Thyroid gland (tissue), 4 donors: ENCODE measurements around the gene BBLN. TPM values are rescaled to one million over a fixed set of nuclear protein-coding genes. Genes with fewer than 3 reads are reported as not detected.

Experiments
- DNase-seq, 2 donors: peaks; one replicate each; pipeline ENCODE4 v3.0.0-alpha.2; 2019
- H3K27ac ChIP-seq, 3 donors: fragments of 200-600 bp; sonication (generic); 1 replicate in 2 of 3; 2 replicates in 1 of 3; pipeline ENCODE4 v1.5.1; 2016 to 2019; ENCODE audit warnings: mild to moderate bottlenecking in 1 of 3, moderate library complexity in 1 of 3
- H3K27me3 ChIP-seq: fragments of 200-600 bp; sonication (generic); one replicate; pipeline ENCODE4 v1.5.1; 2019
- H3K36me3 ChIP-seq, 2 donors: fragments of 200-600 bp; sonication (generic); one replicate each; pipeline ENCODE4 v1.5.1; 2016 to 2019
- H3K4me1 ChIP-seq, 2 donors: fragments of 200-600 bp; sonication (generic); one replicate each; pipeline ENCODE4 v1.5.1; 2017 to 2019
- H3K4me3 ChIP-seq, 3 donors: fragments of 200-600 bp; sonication (generic); replicated peaks in 1 of 3; 1 replicate in 2 of 3; 2 replicates in 1 of 3; pipeline ENCODE4 v1.5.1; 2016; ENCODE audit warnings: mild to moderate bottlenecking in 1 of 3
- H3K9me3 ChIP-seq: fragments of 200-600 bp; sonication (generic); one replicate; pipeline ENCODE4 v1.5.1; 2017
- CTCF ChIP-seq, 6 experiments: fragments of 200-600 bp in 3 of 6; fragments of 450-650 bp in 3 of 6; sonication (generic) in 3 of 6; IDR thresholded peaks; one replicate each; pipeline ENCODE4 v1.5.1; 2016 to 2019; ENCODE audit warnings: antibody characterized with exemption in 6 of 6, mild to moderate bottlenecking in 2 of 6, inconsistent platforms in 1 of 6, moderate library complexity in 1 of 6
- POLR2A ChIP-seq, 2 donors: fragments of 450-650 bp; IDR thresholded peaks; one replicate each; pipeline ENCODE4 v1.6.1; 2017; ENCODE audit warnings: antibody characterized with exemption in 2 of 2, mild to moderate bottlenecking in 2 of 2, moderate library complexity in 1 of 2
- WGBS, 2 donors: methylation state at CpG; one replicate each; pipeline ENCODE4 v1.1.5; 2017; 5-methylcytosine and 5-hydroxymethylcytosine counted together
- intact Hi-C: fragments of 100-400 bp; cut with DNase I; formaldehyde crosslinking; loops from one replicate; pipeline ENCODE4 v1.15.1; 2023
- total RNA-seq, 4 donors: library from RNA; depleted of rRNA; stranded (reverse); fragments of >200 nt; gene quantifications; one replicate each; pipeline ENCODE4 v1.2.3, GENCODE V29; 2016

BBLN gene
- total RNA-seq, 4 donors from 2014 or later, result 98.1 to 204 (median 172) TPM

- WGBS, 2 donors, result 88 to 98% methylated on average over 9 to 12 of the region's 12 CpGs
- no peak for DNase-seq
- no peak for TF ChIP-seq CTCF (IDR thresholded peaks at IDR 0.05)
- no peak for TF ChIP-seq POLR2A (IDR thresholded peaks at IDR 0.05)
- H3K36me3 ChIP-seq, result peaks cover 27 to 44% of the 10 kb centered on the region in 2 donors
- no peaks in the 10 kb centered on the region for H3K27me3 ChIP-seq
- H3K4me1 ChIP-seq, result no peaks in the 10 kb centered on the region
- intact Hi-C loops, result no loop called here
- H3K27ac ChIP-seq, result no peak overlapping the region
- no peak overlapping the region for H3K4me3 ChIP-seq
- no peaks in the 10 kb centered on the region for H3K9me3 ChIP-seq
Observed at GRCh38 chr9:128182893-128183588, 23.0 kb downstream of the BBLN start.

- Histone ChIP-seq H3K36me3 (peaks cover 11 to 22% of the 10 kb centered on the region in 2 donors), H3K9me3 (no peaks in the 10 kb centered on the region), H3K4me1 (peaks cover 10% of the 10 kb centered on the region in 2 donors), H3K27ac (no peak overlapping the region), H3K4me3 (no peak overlapping the region), H3K27me3 (no peaks in the 10 kb centered on the region)
- WGBS, 2 donors, result 96 to 97% methylated on average over 11 of the region's 11 CpGs
- no peak for DNase-seq
- intact Hi-C loops, result no loop called here
- no peak for TF ChIP-seq CTCF (IDR thresholded peaks at IDR 0.05)
Observed at GRCh38 chr9:128185979-128186965, 26.2 kb downstream of the BBLN start.

GRCh38 chr9:128187361-128187760 lies 27.3 kb downstream of the BBLN start:
- Histone ChIP-seq H3K9me3 (no peaks in the 10 kb centered on the region), H3K4me1 (peaks cover 10 to 12% of the 10 kb centered on the region in 2 donors), H3K4me3 (no peak overlapping the region), H3K27me3 (no peaks in the 10 kb centered on the region), H3K36me3 (peaks cover 11 to 22% of the 10 kb centered on the region in 2 donors), H3K27ac (no peak overlapping the region)
- no peak for DNase-seq
- 96 to 100% methylated on average over 2 of the region's 2 CpGs for WGBS, 2 donors
- intact Hi-C loops, result no loop called here
- no peak for TF ChIP-seq CTCF (IDR thresholded peaks at IDR 0.05)
- no peak for TF ChIP-seq POLR2A (IDR thresholded peaks at IDR 0.05)

- no peak overlapping the region for H3K4me3 ChIP-seq
- H3K27ac ChIP-seq, result no peak overlapping the region
- no peak for DNase-seq
- peaks cover 11 to 17% of the 10 kb centered on the region in 2 donors for H3K36me3 ChIP-seq
- no peak for TF ChIP-seq CTCF (IDR thresholded peaks at IDR 0.05)
- no peak for TF ChIP-seq POLR2A (IDR thresholded peaks at IDR 0.05)
- no peaks in the 10 kb centered on the region for H3K9me3 ChIP-seq
- peaks cover 10 to 16% of the 10 kb centered on the region in 2 donors for H3K4me1 ChIP-seq
- 83 to 84% methylated on average over 1 of the region's 1 CpG for WGBS, 2 donors
- no peaks in the 10 kb centered on the region for H3K27me3 ChIP-seq
- intact Hi-C loops, result no loop called here
Observed at GRCh38 chr9:128188209-128188608, 28.1 kb downstream of the BBLN start.
